ENCODE measurements around the gene MMP24OS.

- TF ChIP-seq CTCF (IDR thresholded peaks at IDR 0.05 in 8 of 11, conservative IDR thresholded peaks at IDR 0.05 in 3 of 11) (no peak), POLR2A (IDR thresholded peaks at IDR 0.05) (no peak)
These were observed 33.9 kb downstream of the MMP24OS start for GRCh38 chr20:35243986-35244385.
